Peyer's patch (tissue), 4 donors: ENCODE data around the gene NRXN3. TPM values are rescaled to one million over a fixed set of nuclear protein-coding genes. Genes with fewer than 3 reads are reported as not detected.

Experiments used
- DNase-seq, 3 donors: peaks; one replicate each; pipeline ENCODE4 v3.0.0-alpha.2; 2017 to 2019
- H3K27ac ChIP-seq, 4 donors: fragments of 200-600 bp; sonication (generic); one replicate each; pipeline ENCODE4 v1.5.1; 2016 to 2019
- H3K27me3 ChIP-seq, 2 donors: fragments of 200-600 bp; sonication (generic); one replicate each; pipeline ENCODE4 v1.5.1; 2019
- H3K36me3 ChIP-seq, 3 donors: fragments of 200-600 bp; sonication (generic); one replicate each; pipeline ENCODE4 v1.5.1; 2016 to 2019
- H3K4me1 ChIP-seq, 4 donors: fragments of 200-600 bp; sonication (generic); one replicate each; pipeline ENCODE4 v1.5.1; 2016 to 2019
- H3K4me3 ChIP-seq, 4 donors: fragments of 200-600 bp; sonication (generic); 1 replicate in 3 of 4; 2 replicates in 1 of 4; pipeline ENCODE4 v1.5.1; 2016 to 2019; ENCODE audit warnings: mild to moderate bottlenecking in 1 of 4
- H3K9me3 ChIP-seq, 4 donors: fragments of 200-600 bp; sonication (generic); one replicate each; pipeline ENCODE4 v1.5.1; 2016 to 2019; ENCODE audit warnings: mild to moderate bottlenecking in 1 of 4
- POLR2A ChIP-seq, 2 donors: fragments of 450-650 bp; IDR thresholded peaks; one replicate each; pipeline ENCODE4 v1.5.1; 2017; ENCODE audit warnings: antibody characterized with exemption in 2 of 2, mild to moderate bottlenecking in 2 of 2, moderate library complexity in 2 of 2
- total RNA-seq, 4 donors: library from RNA; depleted of rRNA; stranded (reverse); fragments of >200 nt; gene quantifications; one replicate each; pipeline ENCODE4 v1.1.0, GENCODE V29; 2016
- TF ChIP-seq, protein P1 (sequence below), 6 experiments: fragments of 450-650 bp in 4 of 6; fragments of 200-600 bp in 2 of 6; sonication (generic) in 1 of 6; IDR thresholded peaks; one replicate each; pipeline ENCODE4 v1.5.1; 2017 to 2019; ENCODE audit warnings: antibody characterized with exemption in 6 of 6, mild to moderate bottlenecking in 3 of 6, moderate library complexity in 1 of 6

NRXN3 gene
- total RNA-seq, 4 donors from 2014 or later, result 1.6 to 10.2 (median 4.4) TPM

DNA sequence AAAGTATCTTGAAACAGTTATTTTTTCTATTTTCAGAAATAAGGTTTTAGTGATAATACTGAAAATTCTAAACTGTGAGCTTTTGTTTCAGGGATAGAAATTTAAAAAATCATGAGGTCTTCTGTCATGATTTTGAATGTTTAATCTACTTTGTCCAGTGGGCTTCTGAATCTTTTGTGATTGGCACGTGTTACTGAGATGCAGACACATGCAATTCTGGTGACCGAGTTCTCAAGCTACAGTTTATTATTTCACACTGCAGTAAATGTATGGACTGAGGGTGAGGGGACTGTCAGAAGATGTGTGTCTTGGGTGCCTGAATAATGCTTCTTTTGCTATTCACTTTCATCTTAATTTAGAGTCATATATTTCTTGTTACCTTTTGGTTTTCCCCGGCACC lies 1262.5 kb downstream of the NRXN3 start:
- no peaks in the 10 kb centered on the region for H3K27me3 ChIP-seq
- no peak overlapping the region for H3K4me3 ChIP-seq
- no peak for DNase-seq
- no peaks in the 10 kb centered on the region for H3K4me1 ChIP-seq
- no peaks in the 10 kb centered on the region for H3K36me3 ChIP-seq
- no peaks in the 10 kb centered on the region for H3K9me3 ChIP-seq
- no peak for TF ChIP-seq POLR2A (IDR thresholded peaks at IDR 0.05)
- TF ChIP-seq, protein P1, sequence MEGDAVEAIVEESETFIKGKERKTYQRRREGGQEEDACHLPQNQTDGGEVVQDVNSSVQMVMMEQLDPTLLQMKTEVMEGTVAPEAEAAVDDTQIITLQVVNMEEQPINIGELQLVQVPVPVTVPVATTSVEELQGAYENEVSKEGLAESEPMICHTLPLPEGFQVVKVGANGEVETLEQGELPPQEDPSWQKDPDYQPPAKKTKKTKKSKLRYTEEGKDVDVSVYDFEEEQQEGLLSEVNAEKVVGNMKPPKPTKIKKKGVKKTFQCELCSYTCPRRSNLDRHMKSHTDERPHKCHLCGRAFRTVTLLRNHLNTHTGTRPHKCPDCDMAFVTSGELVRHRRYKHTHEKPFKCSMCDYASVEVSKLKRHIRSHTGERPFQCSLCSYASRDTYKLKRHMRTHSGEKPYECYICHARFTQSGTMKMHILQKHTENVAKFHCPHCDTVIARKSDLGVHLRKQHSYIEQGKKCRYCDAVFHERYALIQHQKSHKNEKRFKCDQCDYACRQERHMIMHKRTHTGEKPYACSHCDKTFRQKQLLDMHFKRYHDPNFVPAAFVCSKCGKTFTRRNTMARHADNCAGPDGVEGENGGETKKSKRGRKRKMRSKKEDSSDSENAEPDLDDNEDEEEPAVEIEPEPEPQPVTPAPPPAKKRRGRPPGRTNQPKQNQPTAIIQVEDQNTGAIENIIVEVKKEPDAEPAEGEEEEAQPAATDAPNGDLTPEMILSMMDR (IDR thresholded peaks at IDR 0.05), result no peak
- no peak overlapping the region for H3K27ac ChIP-seq

DNA sequence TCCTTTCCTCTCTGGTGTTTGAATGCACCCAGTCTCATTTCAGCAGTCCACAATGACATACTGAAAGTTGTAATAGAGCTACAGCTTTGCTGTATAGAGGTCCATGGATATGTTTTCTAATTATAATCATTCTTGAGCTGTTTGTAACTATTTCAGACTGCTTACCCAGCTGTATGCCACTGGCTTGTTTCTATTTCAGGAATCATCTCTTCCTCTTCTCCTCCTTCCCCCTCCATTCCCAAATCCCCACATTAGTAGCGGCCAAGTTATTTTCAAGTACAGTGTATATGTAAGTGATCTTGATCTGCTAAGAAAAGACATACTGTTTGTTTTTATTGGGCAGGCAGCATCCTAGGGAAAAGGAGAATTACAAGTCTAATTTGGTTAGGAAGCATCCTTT lies 1266.2 kb downstream of the NRXN3 start:
- DNase-seq, result no peak
- no peak overlapping the region for H3K4me3 ChIP-seq
- H3K36me3 ChIP-seq, result no peaks in the 10 kb centered on the region
- no peak overlapping the region for H3K27ac ChIP-seq
- no peaks in the 10 kb centered on the region for H3K4me1 ChIP-seq
- H3K27me3 ChIP-seq, result no peaks in the 10 kb centered on the region
- H3K9me3 ChIP-seq, result no peaks in the 10 kb centered on the region
- no peak for TF ChIP-seq POLR2A (IDR thresholded peaks at IDR 0.05)
- TF ChIP-seq, protein P1 (IDR thresholded peaks at IDR 0.05), result no peak

DNA sequence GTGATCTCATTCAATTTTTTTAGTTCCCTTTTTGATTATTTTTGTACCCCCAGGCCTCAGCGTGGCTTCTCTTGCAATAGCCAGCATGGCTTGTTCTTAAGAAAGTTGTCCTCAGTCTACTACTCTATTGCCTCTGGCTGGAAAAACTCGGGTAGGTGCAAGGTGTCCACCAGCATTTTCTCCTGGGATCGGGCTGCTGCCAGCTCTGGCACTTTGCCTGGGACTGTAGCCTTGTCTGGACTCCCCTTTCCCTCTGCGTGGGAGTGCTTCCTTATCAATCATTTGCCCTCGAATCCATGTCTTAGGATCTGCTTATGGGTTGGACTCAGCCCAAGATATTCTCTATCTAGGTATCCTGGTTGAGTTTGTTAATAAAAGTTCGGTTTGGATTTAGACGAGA lies 1267.8 kb downstream of the NRXN3 start:
- H3K36me3 ChIP-seq, result no peaks in the 10 kb centered on the region
- TF ChIP-seq, protein P1 (IDR thresholded peaks at IDR 0.05), result no peak
- TF ChIP-seq POLR2A (IDR thresholded peaks at IDR 0.05), result no peak
- DNase-seq, result no peak
- H3K4me3 ChIP-seq, result no peak overlapping the region
- H3K27me3 ChIP-seq, result no peaks in the 10 kb centered on the region
- no peaks in the 10 kb centered on the region for H3K9me3 ChIP-seq
- H3K27ac ChIP-seq, result no peak overlapping the region
- no peaks in the 10 kb centered on the region for H3K4me1 ChIP-seq

DNA sequence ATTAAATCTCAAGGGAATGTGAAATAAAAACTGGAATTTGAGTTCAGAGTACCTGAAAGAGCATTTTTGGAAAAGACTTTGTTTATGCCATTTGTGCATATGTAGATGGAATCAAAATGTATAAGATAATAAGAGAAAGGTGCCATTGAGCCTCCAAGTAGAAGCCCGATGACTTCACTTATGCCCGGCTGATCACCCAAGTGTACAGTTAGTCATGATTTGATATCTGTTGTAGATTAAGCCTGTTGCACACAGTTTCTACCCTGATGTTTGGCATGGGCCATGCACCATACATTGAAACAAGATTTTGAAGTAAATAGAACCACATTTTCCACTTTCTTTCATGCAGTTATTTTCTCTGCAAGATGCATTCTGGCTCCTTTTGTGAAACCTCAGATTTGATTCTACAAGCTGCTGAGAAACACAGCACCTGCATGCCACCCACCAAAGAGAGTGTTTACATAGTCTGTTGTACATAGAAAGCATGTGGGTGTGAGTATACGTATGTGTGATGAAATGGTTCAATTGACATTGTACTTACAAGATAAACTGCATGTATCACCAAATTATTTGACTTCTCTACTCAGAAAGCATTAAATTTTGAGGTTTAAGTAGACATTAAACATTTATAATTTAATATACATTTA lies 1268.6 kb downstream of the NRXN3 start:
- H3K4me3 ChIP-seq, result no peak overlapping the region
- H3K27me3 ChIP-seq, result no peaks in the 10 kb centered on the region
- DNase-seq, result no peak
- H3K4me1 ChIP-seq, result no peaks in the 10 kb centered on the region
- H3K27ac ChIP-seq, result no peak overlapping the region
- no peaks in the 10 kb centered on the region for H3K36me3 ChIP-seq
- TF ChIP-seq POLR2A (IDR thresholded peaks at IDR 0.05), result no peak
- TF ChIP-seq, protein P1 (IDR thresholded peaks at IDR 0.05), result no peak
- no peaks in the 10 kb centered on the region for H3K9me3 ChIP-seq

DNA sequence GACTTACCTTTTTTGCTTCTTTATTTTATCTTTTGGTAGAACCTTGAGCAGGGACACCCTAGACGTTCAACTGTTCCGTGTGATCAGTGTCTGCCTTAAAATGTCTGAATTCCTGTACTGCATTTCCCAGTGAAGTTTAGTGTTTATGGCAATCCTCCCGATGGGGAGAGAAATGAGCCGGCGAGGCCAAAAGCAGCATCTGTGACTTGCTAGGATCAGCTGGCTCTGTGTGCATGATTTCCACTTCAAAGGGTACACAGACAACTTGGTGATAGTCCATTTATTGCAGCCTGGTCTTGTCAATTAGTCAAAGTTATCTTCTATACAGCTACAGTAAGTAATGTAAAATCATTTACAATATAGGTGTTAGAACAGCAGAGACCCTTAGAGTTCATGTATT lies 1272.6 kb downstream of the NRXN3 start:
- no peaks in the 10 kb centered on the region for H3K9me3 ChIP-seq
- no peak overlapping the region for H3K27ac ChIP-seq
- TF ChIP-seq POLR2A (IDR thresholded peaks at IDR 0.05), result no peak
- TF ChIP-seq, protein P1 (IDR thresholded peaks at IDR 0.05), result no peak
- no peak overlapping the region for H3K4me3 ChIP-seq
- no peaks in the 10 kb centered on the region for H3K27me3 ChIP-seq
- no peaks in the 10 kb centered on the region for H3K36me3 ChIP-seq
- no peaks in the 10 kb centered on the region for H3K4me1 ChIP-seq
- DNase-seq, result no peak

DNA sequence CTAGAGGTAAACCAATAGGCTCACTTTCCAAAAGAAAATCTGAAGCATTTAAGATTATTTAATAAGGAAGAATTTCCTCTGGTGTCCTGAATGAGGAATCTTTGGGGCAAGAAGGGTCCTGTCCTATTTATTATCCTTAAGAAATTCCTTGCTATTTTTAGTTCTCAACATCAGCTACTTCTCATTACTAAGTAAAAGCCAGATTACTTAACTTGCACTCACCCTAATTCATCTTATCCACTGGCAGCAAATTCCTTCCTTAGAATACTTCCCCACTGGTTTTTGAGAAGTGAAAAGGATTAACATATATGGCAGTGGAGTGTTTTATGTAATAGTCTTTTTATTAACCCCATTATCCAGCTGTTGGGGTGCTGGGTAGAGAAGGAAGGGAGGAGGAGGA lies 1273.4 kb downstream of the NRXN3 start:
- H3K36me3 ChIP-seq, result no peaks in the 10 kb centered on the region
- no peaks in the 10 kb centered on the region for H3K9me3 ChIP-seq
- no peak overlapping the region for H3K27ac ChIP-seq
- DNase-seq, result no peak
- no peak overlapping the region for H3K4me3 ChIP-seq
- no peaks in the 10 kb centered on the region for H3K27me3 ChIP-seq
- TF ChIP-seq POLR2A (IDR thresholded peaks at IDR 0.05), result no peak
- TF ChIP-seq, protein P1 (IDR thresholded peaks at IDR 0.05), result no peak
- no peaks in the 10 kb centered on the region for H3K4me1 ChIP-seq
